IMR-90 (cell line): ENCODE results near the gene FMN2. TPM values are rescaled to one million over a fixed set of nuclear protein-coding genes. Genes with fewer than 3 reads are reported as not detected.

Experiments
- ATAC-seq: fragments of 200-7000 bp; cut with Tn5 transposase; 2 replicates; pipeline ENCODE4 v1.9.1; 2020; ENCODE audit warnings: low read depth, mild to moderate bottlenecking, moderate library complexity
- BruUV-seq: library from RNA; stranded (reverse); fragments of 400-500 nt; replicated peaks from 2 replicates; lab custom pipeline; 2021; lab: Mats Ljungman, UMichigan
- CTCF ChIA-PET: fragments of 300-600 bp; formaldehyde crosslinking; extraction: SDS; loops from one replicate; lab custom pipeline; 2021; ENCODE audit warnings: antibody characterized with exemption; lab: Yijun Ruan, JAX
- POLR2A ChIA-PET: fragments of 300-600 bp; sonication (Branson Sonifier 250); formaldehyde crosslinking; loops from one replicate; lab custom pipeline; 2022; ENCODE audit warnings: antibody characterized with exemption; ENCODE audit not compliant: unreplicated experiment; lab: Charles Lee
- DNase-seq: peaks from one replicate; pipeline ENCODE4 v3.0.0; 2013
- H2AFZ ChIP-seq: replicated peaks from 2 replicates; pipeline ENCODE3; 2013; ENCODE audit warnings: low read length, mild to moderate bottlenecking; ENCODE audit not compliant: poor library complexity
- H2AK5ac ChIP-seq: 2 replicates; pipeline ENCODE4 v1.6.1; 2013; ENCODE audit warnings: low read depth, low read length, inconsistent platforms
- H2AK9ac ChIP-seq: replicated peaks from 2 replicates; pipeline ENCODE3; 2013; ENCODE audit warnings: mild to moderate bottlenecking, low read depth, low read length, moderate library complexity; ENCODE audit not compliant: poor library complexity
- H2BK120ac ChIP-seq: 2 replicates; pipeline ENCODE4 v1.6.1; 2013; ENCODE audit warnings: low read depth, low read length, inconsistent platforms
- H2BK15ac ChIP-seq: 3 replicates; pipeline ENCODE4 v1.6.1; 2013; ENCODE audit warnings: low read depth, low read length, inconsistent platforms
- H2BK20ac ChIP-seq: 2 replicates; pipeline ENCODE4 v1.6.1; 2013; ENCODE audit warnings: low read depth, mild to moderate bottlenecking, inconsistent platforms, low read length, moderate library complexity
- H2BK5ac ChIP-seq: 2 replicates; pipeline ENCODE4 v1.6.1; 2013; ENCODE audit warnings: mild to moderate bottlenecking, low read depth, low read length, inconsistent platforms; ENCODE audit not compliant: poor library complexity, severe bottlenecking
- H3K14ac ChIP-seq: replicated peaks from 2 replicates; pipeline ENCODE4 v1.6.1; 2013; ENCODE audit warnings: low read depth, low read length, inconsistent platforms
- H3K18ac ChIP-seq: 2 replicates; pipeline ENCODE4 v1.6.1; 2013; ENCODE audit warnings: low read depth, low read length, control low read depth
- H3K23ac ChIP-seq: 2 replicates; pipeline ENCODE4 v1.6.1; 2013; ENCODE audit warnings: low read depth, low read length, inconsistent platforms
- H3K27ac ChIP-seq: 2 replicates; pipeline ENCODE4 v1.5.1; 2013; ENCODE audit warnings: mild to moderate bottlenecking, control low read depth, low read length; ENCODE audit not compliant: insufficient read depth
- H3K27me3 ChIP-seq: 2 replicates; pipeline ENCODE4 v1.6.1; 2013; ENCODE audit warnings: low read length; ENCODE audit not compliant: control insufficient read depth, insufficient read depth
- H3K36me3 ChIP-seq: 2 replicates; pipeline ENCODE4 v1.6.1; 2013; ENCODE audit warnings: low read length, mixed read lengths; ENCODE audit not compliant: control insufficient read depth, insufficient read depth
- H3K4ac ChIP-seq: 2 replicates; pipeline ENCODE4 v1.6.1; 2013; ENCODE audit warnings: low read depth, low read length, inconsistent platforms
- H3K4me1 ChIP-seq: 2 replicates; pipeline ENCODE4 v1.6.1; 2013; ENCODE audit warnings: low read length, mixed read lengths; ENCODE audit not compliant: control insufficient read depth, insufficient read depth
- H3K4me2 ChIP-seq: 2 replicates; pipeline ENCODE4 v1.6.1; 2013; ENCODE audit warnings: low read depth, mild to moderate bottlenecking, control low read depth, low read length, moderate library complexity
- H3K4me3 ChIP-seq: 2 replicates; pipeline ENCODE4 v1.5.1; 2013; ENCODE audit warnings: low read depth, mild to moderate bottlenecking, control low read depth, low read length, moderate library complexity; ENCODE audit not compliant: insufficient read depth
- H3K56ac ChIP-seq: 2 replicates; pipeline ENCODE4 v1.6.1; 2013; ENCODE audit warnings: low read length, inconsistent platforms; ENCODE audit not compliant: insufficient read depth; ENCODE audit errors: extremely low read depth
- H3K79me1 ChIP-seq, 2 experiments: 2 replicates each; pipeline ENCODE4 v1.6.1; 2013; ENCODE audit warnings: low read length in 2 of 2, inconsistent platforms in 1 of 2, low read depth in 1 of 2
- H3K9ac ChIP-seq: 2 replicates; pipeline ENCODE4 v1.6.1; 2013; ENCODE audit warnings: low read depth, low read length, control low read depth
- H3K9me1 ChIP-seq: 2 replicates; pipeline ENCODE4 v1.6.1; 2013; ENCODE audit warnings: low read length, inconsistent platforms; ENCODE audit not compliant: insufficient read depth
- H3K9me3 ChIP-seq: 2 replicates; pipeline ENCODE4 v1.6.1; 2013; ENCODE audit warnings: low read length; ENCODE audit not compliant: control insufficient read depth, insufficient read depth
- H4K20me1 ChIP-seq: 2 replicates; pipeline ENCODE4 v1.6.1; 2013; ENCODE audit warnings: low read length, inconsistent platforms; ENCODE audit not compliant: insufficient read depth
- H4K5ac ChIP-seq: 2 replicates; pipeline ENCODE4 v1.6.1; 2013; ENCODE audit warnings: mild to moderate bottlenecking, low read depth, low read length, control low read depth
- H4K8ac ChIP-seq, 2 experiments: 2 replicates each; pipeline ENCODE4 v1.6.1; 2013; ENCODE audit warnings: low read depth in 2 of 2, low read length in 2 of 2, control low read depth in 1 of 2, inconsistent platforms in 1 of 2
- H4K91ac ChIP-seq: 2 replicates; pipeline ENCODE4 v1.6.1; 2013; ENCODE audit warnings: low read depth, low read length, inconsistent platforms; ENCODE audit not compliant: insufficient read depth
- BHLHE40 ChIP-seq: fragments of 150-350 bp; IDR thresholded peaks from 2 replicates; pipeline ENCODE4 v1.6.1; 2016; ENCODE audit warnings: mild to moderate bottlenecking, low read depth, low read length
- CEBPB ChIP-seq: IDR thresholded peaks from 2 replicates; pipeline ENCODE4 v1.6.1; 2012; ENCODE audit warnings: low read depth, low read length, improper control_type of control experiment
- CTCF ChIP-seq: conservative IDR thresholded peaks from 2 replicates; pipeline ENCODE4 v1.5.1; 2012; ENCODE audit warnings: mild to moderate bottlenecking, low read depth, low read length, improper control_type of control experiment
- FOS ChIP-seq: fragments of 150-350 bp; IDR thresholded peaks from 2 replicates; pipeline ENCODE4 v1.6.1; 2016; ENCODE audit warnings: low read depth, low read length
- WGBS, 2 experiments: methylation state at CpG; one replicate each; pipeline versions ENCODE4 v1.1.5 to v1.1.7; 2013; ENCODE audit warnings: missing lambda C conversion rate in 2 of 2; ENCODE audit not compliant: insufficient read length in 1 of 2; ENCODE audit errors: extremely low coverage in 2 of 2; 5-methylcytosine and 5-hydroxymethylcytosine counted together
- dilution Hi-C: fragments of 300-500 bp; cut with HindIII; formaldehyde crosslinking; loops from one replicate; pipeline ENCODE4 v1.14.3; 2018; ENCODE audit warnings: low sequenced_read_pairs; ENCODE audit not compliant: unreplicated experiment
- in situ Hi-C: fragments of 300-500 bp; cut with MboI; formaldehyde crosslinking; loops from 3 replicates; pipeline ENCODE4 v1.14.3; 2019; ENCODE audit warnings: low sequenced_read_pairs, inconsistent platforms, mixed read lengths
- intact Hi-C: fragments of 100-400 bp; cut with micrococcal nuclease; formaldehyde crosslinking; loops from 2 replicates; pipeline ENCODE4 v1.10.0; 2022
- polyA plus RNA-seq, 3 experiments: library from polyadenylated mRNA; depleted of rRNA; stranded (reverse); fragments of >200 nt; gene quantifications; 2 replicates each; pipeline ENCODE4 v1.2.3, GENCODE V29; 2012; ENCODE audit warnings: low replicate concordance in 1 of 3
- total RNA-seq: library from RNA; depleted of rRNA; stranded (reverse); fragments of >200 nt; gene quantifications from 2 replicates; pipeline ENCODE4 v1.2.3, GENCODE V29; 2012

FMN2 gene
- total and polyA plus RNA-seq, 2 of the 4 experiments (the other 2 are of a cell fraction): 29.0 to 35.8 TPM

GRCh38 chr1:240098534-240098933, 6.9 kb downstream of the FMN2 start:
- no peak overlapping the region for H3K4ac ChIP-seq
- no peaks in the 10 kb centered on the region for H3K9me3 ChIP-seq
- no peak for TF ChIP-seq CTCF
- no peak for TF ChIP-seq BHLHE40
- TF ChIP-seq CEBPB: no peak
- no peak for TF ChIP-seq FOS
- H3K4me3 ChIP-seq: no peak overlapping the region
- H3K27me3 ChIP-seq: no peaks in the 10 kb centered on the region
- H3K23ac ChIP-seq: peak overlapping the region; percentile 35; the same call in 1 of the 2 replicates
- dilution Hi-C loops: no loop called here
- H2BK120ac ChIP-seq: no peak overlapping the region
- no CpG with 5 or more reads among the region's 6 CpGs for WGBS, 2 experiments
- H3K56ac ChIP-seq: no peak overlapping the region
- peaks cover 11% of the 10 kb centered on the region for H3K9me1 ChIP-seq
- 0 out of 2 replicates have a peak overlapping the region, but pooled peaks have one; percentile 23 for H3K14ac ChIP-seq
- no TSS peak for BruUV-seq
- no peak overlapping the region for H4K5ac ChIP-seq
- in situ Hi-C loops: no loop called here
- no peaks in the 10 kb centered on the region for H3K36me3 ChIP-seq
- ChIA-PET CTCF (interaction anchor here (0.8 to 1.1 kb wide), 3 partner anchors 9 to 633 kb away, joined by 3 to 4 read pairs (median 3); no protein-coding TSS in a partner anchor), POLR2A (no interaction called here)
- H2BK20ac ChIP-seq: no peak overlapping the region
- intact Hi-C loops: no loop called here
- H2AK5ac ChIP-seq: no peak overlapping the region
- ATAC-seq (no peak), DNase-seq (no peak)
- H4K20me1 ChIP-seq: peaks cover 37% of the 10 kb centered on the region
- no peak overlapping the region for H4K8ac ChIP-seq
- no peak overlapping the region for H2AFZ ChIP-seq
- peaks cover 8% of the 10 kb centered on the region for H3K4me1 ChIP-seq
- no peak overlapping the region for H3K27ac ChIP-seq
- no peak overlapping the region for H2BK15ac ChIP-seq
- no peak overlapping the region for H3K4me2 ChIP-seq
- H2BK5ac ChIP-seq: no peak overlapping the region
- no peak overlapping the region for H4K91ac ChIP-seq
- H3K18ac ChIP-seq: no peak overlapping the region
- H3K9ac ChIP-seq: no peak overlapping the region
- H2AK9ac ChIP-seq: no peak overlapping the region
- H3K79me1 ChIP-seq: peaks cover 33 to 59% of the 10 kb centered on the region in 2 experiments
